HepG2 (cell line): ENCODE data around the gene DTYMK. TPM values are rescaled to one million over a fixed set of nuclear protein-coding genes. Genes with fewer than 3 reads are reported as not detected.

Source experiments
- ARID2 ChIP-seq: sonication (generic); formaldehyde crosslinking; IDR thresholded peaks from 2 replicates; pipeline ENCODE4 v1.8.1; 2022; ENCODE audit warnings: mild to moderate bottlenecking, missing genetic modification reagents, borderline replicate concordance
- EHMT2 ChIP-seq: fragments of 200-600 bp; sonication (generic); IDR thresholded peaks from 2 replicates; pipeline ENCODE4 v1.7.0; 2017; ENCODE audit warnings: antibody characterized with exemption, low read depth, low read length, borderline replicate concordance
- ERF ChIP-seq: IDR thresholded peaks from 2 replicates; pipeline ENCODE4 v1.6.1; 2018; ENCODE audit warnings: missing biosample characterization, missing genetic modification reagents
- HDAC6 ChIP-seq: fragments of 200-600 bp; sonication (generic); IDR thresholded peaks from 2 replicates; pipeline ENCODE4 v1.7.0; 2017; ENCODE audit warnings: mild to moderate bottlenecking, antibody characterized with exemption, low read length, low read depth
- HIC2 ChIP-seq: sonication (generic); formaldehyde crosslinking; IDR thresholded peaks from 2 replicates; pipeline ENCODE4 v1.9.0; 2022; ENCODE audit warnings: low read depth, missing genetic modification reagents
- IKZF1 ChIP-seq: fragments of 450-650 bp; IDR thresholded peaks from 2 replicates; pipeline ENCODE4 v1.7.1; 2016
- KDM1A ChIP-seq: IDR thresholded peaks from 2 replicates; pipeline ENCODE4 v1.6.1; 2016; ENCODE audit warnings: missing compliant biosample characterization
- KDM4B ChIP-seq: sonication (generic); formaldehyde crosslinking; IDR thresholded peaks from 2 replicates; pipeline ENCODE4 v1.4.0; 2020; ENCODE audit warnings: missing genetic modification reagents
- MAFK ChIP-seq, 2 experiments: IDR thresholded peaks in 1 of 2; conservative IDR thresholded peaks in 1 of 2; 2 replicates each; pipeline ENCODE4 v1.6.1; 2011; ENCODE audit warnings: improper control_type of control experiment in 2 of 2, low read length in 2 of 2
- MED13 ChIP-seq: sonication (generic); formaldehyde crosslinking; IDR thresholded peaks from 2 replicates; pipeline ENCODE4 v1.5.0; 2020; ENCODE audit warnings: missing genetic modification reagents
- MIXL1 ChIP-seq: IDR thresholded peaks from 2 replicates; pipeline ENCODE4 v1.6.1; 2016
- NFATC3 ChIP-seq: sonication (generic); formaldehyde crosslinking; IDR thresholded peaks from 2 replicates; pipeline ENCODE4 v1.5.1; 2020; ENCODE audit warnings: mild to moderate bottlenecking, missing genetic modification reagents
- PHB2 ChIP-seq: fragments of 450-650 bp; IDR thresholded peaks from 2 replicates; pipeline ENCODE4 v1.6.1; 2018; ENCODE audit not compliant: partially characterized antibody
- RBM39 ChIP-seq: fragments of 200-400 bp; formaldehyde crosslinking; IDR thresholded peaks from one replicate; pipeline ENCODE4 v1.6.1; 2018; ENCODE audit warnings: antibody characterized with exemption, mild to moderate bottlenecking, low read depth, low read length; ENCODE audit not compliant: poor library complexity, severe bottlenecking
- RNF2 ChIP-seq: fragments of 450-650 bp; conservative IDR thresholded peaks from 2 replicates; pipeline ENCODE4 v1.6.1; 2016; ENCODE audit warnings: low read depth
- STAT5B ChIP-seq: sonication (generic); formaldehyde crosslinking; IDR thresholded peaks from 2 replicates; pipeline ENCODE4 v1.4.0; 2020; ENCODE audit warnings: missing genetic modification reagents
- TGIF2 ChIP-seq: IDR thresholded peaks from 2 replicates; pipeline ENCODE4 v1.6.1; 2016; ENCODE audit warnings: control low read depth, missing compliant biosample characterization
- XBP1 ChIP-seq: sonication (generic); formaldehyde crosslinking; IDR thresholded peaks from 2 replicates; pipeline ENCODE4 v1.5.0; 2020; ENCODE audit warnings: missing genetic modification reagents
- ZNF180 ChIP-seq: sonication (generic); formaldehyde crosslinking; IDR thresholded peaks from 2 replicates; pipeline ENCODE4 v1.4.0; 2020; ENCODE audit warnings: low read depth, missing genetic modification reagents, borderline replicate concordance
- ZNF256 ChIP-seq: sonication (generic); formaldehyde crosslinking; conservative IDR thresholded peaks from 2 replicates; pipeline ENCODE4 v1.4.0; 2020; ENCODE audit warnings: missing genetic modification reagents
- ZNF414 ChIP-seq: sonication (generic); formaldehyde crosslinking; IDR thresholded peaks from 2 replicates; pipeline ENCODE4 v1.5.0; 2020; ENCODE audit warnings: missing genetic modification reagents
- ZNF510 ChIP-seq: sonication (generic); formaldehyde crosslinking; IDR thresholded peaks from 2 replicates; pipeline ENCODE4 v1.4.0; 2020; ENCODE audit warnings: low read depth, mild to moderate bottlenecking, missing genetic modification reagents
- ZNF530 ChIP-seq: sonication (generic); formaldehyde crosslinking; IDR thresholded peaks from 2 replicates; pipeline ENCODE4 v1.5.0; 2020; ENCODE audit warnings: low read depth, mild to moderate bottlenecking, missing genetic modification reagents
- ZNF569 ChIP-seq: sonication (generic); formaldehyde crosslinking; IDR thresholded peaks from 2 replicates; pipeline ENCODE4 v1.5.0; 2020; ENCODE audit warnings: mild to moderate bottlenecking, missing genetic modification reagents, moderate library complexity, borderline replicate concordance
- ZNF768 ChIP-seq: sonication (generic); formaldehyde crosslinking; IDR thresholded peaks from 2 replicates; pipeline ENCODE4 v1.4.0; 2020; ENCODE audit warnings: missing genetic modification reagents
- ZSCAN25 ChIP-seq: sonication (generic); formaldehyde crosslinking; IDR thresholded peaks from 2 replicates; pipeline ENCODE4 v1.8.0; 2022; ENCODE audit warnings: mild to moderate bottlenecking, missing genetic modification reagents
- polyA plus RNA-seq, 8 experiments: library from polyadenylated mRNA; depleted of rRNA in 3 of 8; stranded (reverse) in 7 of 8; unstranded in 1 of 8; fragments of >200 nt; fragmentation: Illumina TruSeq in 4 of 8; extraction: Trizol in 4 of 8; gene quantifications; 2 replicates each; pipeline versions ENCODE4 v1.2.1 to v1.2.3, GENCODE V29; 2011 to 2016; ENCODE audit warnings: low read depth in 4 of 8, missing spikeins in 1 of 8, mixed read lengths in 1 of 8; ENCODE audit not compliant: insufficient read depth in 1 of 8
- total RNA-seq, 5 experiments: library from RNA; depleted of rRNA; stranded (reverse); fragments of >200 nt; fragmentation: Illumina TruSeq; extraction: Trizol; gene quantifications; 2 replicates each; pipeline ENCODE4 v1.2.3, GENCODE V29; 2016; ENCODE audit warnings: low read depth in 1 of 5
- TF ChIP-seq, protein P1 (sequence below): IDR thresholded peaks from 2 replicates; pipeline ENCODE4 v1.6.1; 2012; ENCODE audit warnings: inconsistent platforms
- TF ChIP-seq, protein P2 (sequence below): sonication (generic); formaldehyde crosslinking; IDR thresholded peaks from 2 replicates; pipeline ENCODE4 v1.4.0; 2020; ENCODE audit warnings: low read depth, mild to moderate bottlenecking, missing genetic modification reagents

Gene DTYMK
- total and polyA plus RNA-seq, 2 of the 13 experiments (the other 11 are each of a cell fraction or from before 2014, with no cell fraction given) = 57.5 to 134 TPM

- TF ChIP-seq, protein P1, sequence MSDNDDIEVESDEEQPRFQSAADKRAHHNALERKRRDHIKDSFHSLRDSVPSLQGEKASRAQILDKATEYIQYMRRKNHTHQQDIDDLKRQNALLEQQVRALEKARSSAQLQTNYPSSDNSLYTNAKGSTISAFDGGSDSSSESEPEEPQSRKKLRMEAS = peak; percentile 82
- TF ChIP-seq RNF2 (0 out of 2 replicates have a peak, but pooled peaks have one; percentile 23), ARID2 (CRISPR knock-in tag) (no peak), ERF (CRISPR knock-in tag) (peak; percentile 97), ZNF256 (0 out of 2 replicates have a peak, but pooled peaks have one; percentile 39), TGIF2 (CRISPR knock-in tag) (peak; percentile 90), IKZF1 (no peak), ZNF530 (no peak), NFATC3 (CRISPR knock-in tag) (no peak), ZSCAN25 (CRISPR knock-in tag) (no peak), ZNF414 (CRISPR knock-in tag) (peak; percentile 74; the same call in 1 of the 2 replicates), KDM1A (CRISPR knock-in tag) (no peak), HDAC6 (no peak), MAFK (conservative IDR thresholded peaks at IDR 0.05 in 1 of 2, IDR thresholded peaks at IDR 0.05 in 1 of 2; ENCODE audit: low read length in 2 of 2) (0 out of 4 replicates have a peak, but pooled peaks of 1 of the 2 experiments have one; percentile 0), EHMT2 (no peak), RBM39 (peak; percentile 80), STAT5B (CRISPR knock-in tag) (0 out of 2 replicates have a peak, but pooled peaks have one; percentile 59), ZNF180 (CRISPR knock-in tag) (no peak), XBP1 (CRISPR knock-in tag) (no peak), PHB2 (no peak), ZNF768 (CRISPR knock-in tag) (peak; percentile 71; the same call in 1 of the 2 replicates), ZNF510 (no peak), KDM4B (CRISPR knock-in tag) (peak; percentile 38; the same call in 1 of the 2 replicates), HIC2 (CRISPR knock-in tag) (no peak), ZNF569 (CRISPR knock-in tag) (no peak), MED13 (CRISPR knock-in tag) (no peak; the same call in 1 of the 2 replicates), MIXL1 (CRISPR knock-in tag) (peak; percentile 60; the same call in 1 of the 2 replicates)
- TF ChIP-seq, protein P2, sequence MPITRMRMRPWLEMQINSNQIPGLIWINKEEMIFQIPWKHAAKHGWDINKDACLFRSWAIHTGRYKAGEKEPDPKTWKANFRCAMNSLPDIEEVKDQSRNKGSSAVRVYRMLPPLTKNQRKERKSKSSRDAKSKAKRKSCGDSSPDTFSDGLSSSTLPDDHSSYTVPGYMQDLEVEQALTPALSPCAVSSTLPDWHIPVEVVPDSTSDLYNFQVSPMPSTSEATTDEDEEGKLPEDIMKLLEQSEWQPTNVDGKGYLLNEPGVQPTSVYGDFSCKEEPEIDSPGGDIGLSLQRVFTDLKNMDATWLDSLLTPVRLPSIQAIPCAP (CRISPR knock-in tag) = no peak
Measured at GRCh38 chr2:241637018-241637794, 49.4 kb downstream of the DTYMK start, which contains the start of the genes ATG4B and THAP4 (continued).
